GM12878 (cell line): ENCODE measurements around the gene ETV6. TPM values are rescaled to one million over a fixed set of nuclear protein-coding genes. Genes with fewer than 3 reads are reported as not detected.

Source experiments
- BACH1 ChIP-seq: fragments of 450-650 bp; IDR thresholded peaks from 2 replicates; pipeline ENCODE4 v1.6.1; 2017; ENCODE audit warnings: mild to moderate bottlenecking, borderline replicate concordance
- BHLHE40 ChIP-seq, 2 experiments: fragments of 450-650 bp in 1 of 2; IDR thresholded peaks; 2 replicates each; pipeline ENCODE4 v1.6.1; 2011 to 2017; ENCODE audit warnings: low read depth in 2 of 2, borderline replicate concordance in 1 of 2, improper control_type of control experiment in 1 of 2, low read length in 1 of 2, mild to moderate bottlenecking in 1 of 2
- BRCA1 ChIP-seq: IDR thresholded peaks from 2 replicates; pipeline ENCODE4 v1.6.1; 2011; ENCODE audit warnings: low read depth, low read length, improper control_type of control experiment
- CHD4 ChIP-seq: fragments of 200-600 bp; sonication (generic); IDR thresholded peaks from 2 replicates; pipeline ENCODE4 v1.6.1; 2016; ENCODE audit warnings: mild to moderate bottlenecking
- CREM ChIP-seq: IDR thresholded peaks from 2 replicates; pipeline ENCODE4 v1.6.1; 2014; ENCODE audit warnings: antibody characterized with exemption, low read depth
- FOXK2 ChIP-seq: fragments of 450-650 bp; IDR thresholded peaks from 2 replicates; pipeline ENCODE4 v1.6.1; 2017; ENCODE audit warnings: mild to moderate bottlenecking, moderate library complexity
- FOXM1 ChIP-seq: IDR thresholded peaks from 2 replicates; pipeline ENCODE4 v1.6.1; 2012; ENCODE audit warnings: low read depth, mild to moderate bottlenecking, inconsistent platforms, low read length, moderate library complexity
- HDAC6 ChIP-seq: fragments of 200-600 bp; sonication (generic); IDR thresholded peaks from one replicate; pipeline ENCODE4 v1.8.0; 2017; ENCODE audit warnings: antibody characterized with exemption; ENCODE audit not compliant: unreplicated experiment
- MEF2A ChIP-seq: IDR thresholded peaks from 2 replicates; pipeline ENCODE4 v1.6.1; 2011; ENCODE audit warnings: low read depth, mild to moderate bottlenecking, low read length, moderate library complexity; ENCODE audit not compliant: insufficient read depth
- NFXL1 ChIP-seq: fragments of 450-650 bp; IDR thresholded peaks from 2 replicates; pipeline ENCODE4 v1.6.1; 2017; ENCODE audit warnings: antibody characterized with exemption, mild to moderate bottlenecking, borderline replicate concordance
- NR2F1 ChIP-seq: fragments of 450-650 bp; conservative IDR thresholded peaks from 2 replicates; pipeline ENCODE4 v1.6.1; 2017; ENCODE audit warnings: mild to moderate bottlenecking
- PML ChIP-seq: IDR thresholded peaks from 2 replicates; pipeline ENCODE4 v1.6.1; 2012; ENCODE audit warnings: low read length, inconsistent platforms
- POLR2AphosphoS5 ChIP-seq: IDR thresholded peaks from 2 replicates; pipeline ENCODE4 v1.6.1; 2011; ENCODE audit warnings: mild to moderate bottlenecking, low read length, inconsistent platforms
- RCOR1 ChIP-seq: conservative IDR thresholded peaks from 2 replicates; pipeline ENCODE4 v1.6.1; 2012; ENCODE audit warnings: low read depth, low read length, improper control_type of control experiment
- RUNX3 ChIP-seq: IDR thresholded peaks from 2 replicates; pipeline ENCODE4 v1.6.1; 2012; ENCODE audit warnings: low read length, inconsistent platforms
- SMAD1 ChIP-seq: fragments of 450-650 bp; IDR thresholded peaks from 2 replicates; pipeline ENCODE4 v1.6.1; 2018; ENCODE audit warnings: mild to moderate bottlenecking, low read depth; ENCODE audit not compliant: partially characterized antibody
- SREBF2 ChIP-seq: IDR thresholded peaks from 2 replicates; pipeline ENCODE4 v1.6.1; 2012; ENCODE audit warnings: mild to moderate bottlenecking, low read length
- TCF3 ChIP-seq: IDR thresholded peaks from 2 replicates; pipeline ENCODE4 v1.6.1; 2012; ENCODE audit warnings: low read depth, mild to moderate bottlenecking, low read length, borderline replicate concordance; ENCODE audit not compliant: insufficient read depth
- TCF7 ChIP-seq: IDR thresholded peaks from 2 replicates; pipeline ENCODE4 v1.6.1; 2014; ENCODE audit warnings: antibody characterized with exemption, borderline replicate concordance
- polyA plus RNA-seq, 11 experiments: library from polyadenylated mRNA; depleted of rRNA in 4 of 11; unstranded in 6 of 11; stranded (reverse) in 5 of 11; fragments of >200 nt; fragmentation: Nextera tagmentation in 4 of 11; fragmentation: Illumina TruSeq in 1 of 11; extraction: Ambion mirVana in 4 of 11; extraction: Trizol in 1 of 11; gene quantifications; 1 replicate in 1 of 11; 2 replicates in 10 of 11; pipeline versions ENCODE4 v1.2.1 to v1.2.3, GENCODE V29; 2011 to 2016; ENCODE audit warnings: inconsistent platforms in 2 of 11, missing spikeins in 2 of 11, low read depth in 1 of 11
- total RNA-seq, 4 experiments: library from RNA; depleted of rRNA in 3 of 4; stranded (reverse); fragments of >200 nt in 3 of 4; fragmentation: Illumina TruSeq in 1 of 4; extraction: Trizol in 1 of 4; gene quantifications; 2 replicates each; pipeline versions ENCODE4 v1.2.1 to v1.2.3, GENCODE V29; 2013 to 2021
- TF ChIP-seq, protein P1 (sequence below): fragments of 450-650 bp; IDR thresholded peaks from 2 replicates; pipeline ENCODE4 v1.6.1; 2018; ENCODE audit warnings: borderline replicate concordance, mild to moderate bottlenecking; ENCODE audit not compliant: partially characterized antibody
- TF ChIP-seq, protein P2 (sequence below): IDR thresholded peaks from 2 replicates; pipeline ENCODE4 v1.6.1; 2011; ENCODE audit warnings: borderline replicate concordance, low read depth, mild to moderate bottlenecking, moderate library complexity, mixed read lengths, low read length; ENCODE audit not compliant: insufficient read depth; ENCODE audit errors: extremely low read length
- TF ChIP-seq, protein P3 (sequence below): IDR thresholded peaks from 2 replicates; pipeline ENCODE4 v1.6.1; 2012; ENCODE audit warnings: low read depth, low read length, improper control_type of control experiment
- TF ChIP-seq, protein P4 (sequence below): fragments of 450-650 bp; IDR thresholded peaks from 2 replicates; pipeline ENCODE4 v1.6.1; 2017; ENCODE audit warnings: mild to moderate bottlenecking, low read depth, inconsistent platforms; ENCODE audit not compliant: poor library complexity, severe bottlenecking

The ETV6 gene
- total and polyA plus RNA-seq, 10 of the 15 experiments (the other 5 are each of a cell fraction or from before 2014, with no cell fraction given): 6.6 to 74.8 (median 24.6) TPM

DNA sequence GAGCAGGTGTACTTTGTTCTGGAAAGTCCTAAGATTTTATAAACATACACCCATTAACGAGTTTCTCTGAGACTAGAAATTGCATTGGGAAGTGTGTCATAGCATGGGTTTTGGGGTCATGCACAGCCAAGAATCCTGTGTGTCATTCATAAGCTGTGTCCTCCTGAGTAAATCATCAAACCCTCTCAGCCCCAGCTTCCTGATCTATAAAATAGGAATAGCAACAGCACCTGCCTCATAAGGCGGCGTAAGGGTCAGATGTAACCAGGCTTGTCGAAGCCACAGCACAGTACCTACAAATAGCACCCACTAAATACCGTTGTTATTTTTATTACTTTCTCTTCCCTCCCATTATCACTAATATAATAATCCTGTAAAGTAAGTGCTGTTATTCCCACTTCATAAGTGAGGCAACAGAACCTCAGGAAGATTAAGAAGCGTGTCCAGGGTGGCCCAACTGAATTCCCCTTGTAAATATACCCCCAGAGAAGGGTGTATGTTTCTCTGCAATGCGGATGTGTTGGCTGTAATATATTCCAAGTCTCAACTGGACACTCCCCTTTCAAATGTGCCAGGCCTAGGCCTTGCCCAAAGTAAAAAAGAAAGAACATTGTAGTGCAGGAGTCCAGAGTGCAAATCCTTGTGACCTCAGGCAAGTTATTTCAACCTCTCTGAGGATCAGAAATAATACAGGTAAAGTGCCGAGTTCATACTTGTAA, 233.0 kb downstream of the ETV6 start (continued):
- TF ChIP-seq, protein P1, sequence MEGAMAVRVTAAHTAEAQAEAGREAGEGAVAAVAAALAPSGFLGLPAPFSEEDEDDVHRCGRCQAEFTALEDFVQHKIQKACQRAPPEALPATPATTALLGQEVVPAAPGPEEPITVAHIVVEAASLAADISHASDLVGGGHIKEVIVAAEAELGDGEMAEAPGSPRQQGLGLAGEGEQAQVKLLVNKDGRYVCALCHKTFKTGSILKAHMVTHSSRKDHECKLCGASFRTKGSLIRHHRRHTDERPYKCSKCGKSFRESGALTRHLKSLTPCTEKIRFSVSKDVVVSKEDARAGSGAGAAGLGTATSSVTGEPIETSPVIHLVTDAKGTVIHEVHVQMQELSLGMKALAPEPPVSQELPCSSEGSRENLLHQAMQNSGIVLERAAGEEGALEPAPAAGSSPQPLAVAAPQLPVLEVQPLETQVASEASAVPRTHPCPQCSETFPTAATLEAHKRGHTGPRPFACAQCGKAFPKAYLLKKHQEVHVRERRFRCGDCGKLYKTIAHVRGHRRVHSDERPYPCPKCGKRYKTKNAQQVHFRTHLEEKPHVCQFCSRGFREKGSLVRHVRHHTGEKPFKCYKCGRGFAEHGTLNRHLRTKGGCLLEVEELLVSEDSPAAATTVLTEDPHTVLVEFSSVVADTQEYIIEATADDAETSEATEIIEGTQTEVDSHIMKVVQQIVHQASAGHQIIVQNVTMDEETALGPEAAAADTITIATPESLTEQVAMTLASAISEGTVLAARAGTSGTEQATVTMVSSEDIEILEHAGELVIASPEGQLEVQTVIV: no peak
- TF ChIP-seq, protein P2, sequence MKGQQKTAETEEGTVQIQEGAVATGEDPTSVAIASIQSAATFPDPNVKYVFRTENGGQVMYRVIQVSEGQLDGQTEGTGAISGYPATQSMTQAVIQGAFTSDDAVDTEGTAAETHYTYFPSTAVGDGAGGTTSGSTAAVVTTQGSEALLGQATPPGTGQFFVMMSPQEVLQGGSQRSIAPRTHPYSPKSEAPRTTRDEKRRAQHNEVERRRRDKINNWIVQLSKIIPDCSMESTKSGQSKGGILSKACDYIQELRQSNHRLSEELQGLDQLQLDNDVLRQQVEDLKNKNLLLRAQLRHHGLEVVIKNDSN: no peak
- no peak for TF ChIP-seq SREBF2
- TF ChIP-seq HDAC6: no peak
- peak; percentile 39; the same call in 1 of the 2 replicates for TF ChIP-seq MEF2A
- peak in 1 of 2 experiments; percentile 36; a peak in 2 of 4 replicates for TF ChIP-seq BHLHE40 (IDR thresholded peaks at IDR 0.05; ENCODE audit: borderline replicate concordance in 1 of 2, low read depth in 2 of 2, low read length in 1 of 2)
- no peak for TF ChIP-seq FOXM1
- no peak for TF ChIP-seq TCF7
- TF ChIP-seq RCOR1: no peak
- no peak for TF ChIP-seq FOXK2
- peak; percentile 66 for TF ChIP-seq RUNX3
- no peak for TF ChIP-seq BRCA1
- no peak for TF ChIP-seq TCF3
- TF ChIP-seq CREM: no peak; the same call in 1 of the 2 replicates
- no peak for TF ChIP-seq POLR2AphosphoS5
- TF ChIP-seq, protein P3, sequence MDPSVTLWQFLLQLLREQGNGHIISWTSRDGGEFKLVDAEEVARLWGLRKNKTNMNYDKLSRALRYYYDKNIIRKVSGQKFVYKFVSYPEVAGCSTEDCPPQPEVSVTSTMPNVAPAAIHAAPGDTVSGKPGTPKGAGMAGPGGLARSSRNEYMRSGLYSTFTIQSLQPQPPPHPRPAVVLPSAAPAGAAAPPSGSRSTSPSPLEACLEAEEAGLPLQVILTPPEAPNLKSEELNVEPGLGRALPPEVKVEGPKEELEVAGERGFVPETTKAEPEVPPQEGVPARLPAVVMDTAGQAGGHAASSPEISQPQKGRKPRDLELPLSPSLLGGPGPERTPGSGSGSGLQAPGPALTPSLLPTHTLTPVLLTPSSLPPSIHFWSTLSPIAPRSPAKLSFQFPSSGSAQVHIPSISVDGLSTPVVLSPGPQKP: no peak
- no peak for TF ChIP-seq CHD4
- peak; percentile 69 for TF ChIP-seq NR2F1
- TF ChIP-seq BACH1: no peak
- TF ChIP-seq PML: no peak
- no peak for TF ChIP-seq NFXL1
- TF ChIP-seq, protein P4, sequence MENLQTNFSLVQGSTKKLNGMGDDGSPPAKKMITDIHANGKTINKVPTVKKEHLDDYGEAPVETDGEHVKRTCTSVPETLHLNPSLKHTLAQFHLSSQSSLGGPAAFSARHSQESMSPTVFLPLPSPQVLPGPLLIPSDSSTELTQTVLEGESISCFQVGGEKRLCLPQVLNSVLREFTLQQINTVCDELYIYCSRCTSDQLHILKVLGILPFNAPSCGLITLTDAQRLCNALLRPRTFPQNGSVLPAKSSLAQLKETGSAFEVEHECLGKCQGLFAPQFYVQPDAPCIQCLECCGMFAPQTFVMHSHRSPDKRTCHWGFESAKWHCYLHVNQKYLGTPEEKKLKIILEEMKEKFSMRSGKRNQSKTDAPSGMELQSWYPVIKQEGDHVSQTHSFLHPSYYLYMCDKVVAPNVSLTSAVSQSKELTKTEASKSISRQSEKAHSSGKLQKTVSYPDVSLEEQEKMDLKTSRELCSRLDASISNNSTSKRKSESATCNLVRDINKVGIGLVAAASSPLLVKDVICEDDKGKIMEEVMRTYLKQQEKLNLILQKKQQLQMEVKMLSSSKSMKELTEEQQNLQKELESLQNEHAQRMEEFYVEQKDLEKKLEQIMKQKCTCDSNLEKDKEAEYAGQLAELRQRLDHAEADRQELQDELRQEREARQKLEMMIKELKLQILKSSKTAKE: no peak
- TF ChIP-seq SMAD1: no peak
